C4-2B (cell line): ENCODE results near the gene C19orf12.

ENCODE experiments used
- ZFX ChIP-seq: fragments of 450-650 bp; IDR thresholded peaks from 2 replicates; pipeline ENCODE4 v1.6.1; 2017
- TF ChIP-seq, protein P1 (sequence below): fragments of 450-650 bp; conservative IDR thresholded peaks from 2 replicates; pipeline ENCODE4 v1.5.1; 2017; ENCODE audit warnings: mild to moderate bottlenecking

DNA sequence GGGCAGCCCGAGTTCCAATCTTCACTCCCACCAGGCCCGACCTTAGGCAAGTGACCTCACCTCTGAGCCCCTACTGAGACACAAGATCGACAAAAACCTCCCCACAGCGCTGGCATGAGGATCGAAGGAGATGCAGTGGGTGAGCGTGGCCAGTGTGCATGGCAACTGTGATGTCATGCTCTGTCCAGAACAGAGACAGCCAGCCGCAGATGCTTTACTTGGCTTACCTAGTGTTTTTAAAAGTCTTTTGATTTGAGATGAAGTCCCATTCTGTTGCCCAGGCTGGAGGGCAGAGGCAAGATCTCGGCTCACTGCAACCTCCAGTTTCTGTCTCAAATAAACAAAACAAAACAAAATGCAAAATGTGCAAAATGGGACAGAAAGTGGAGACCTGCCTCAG lies 49.3 kb upstream of the C19orf12 start:
- TF ChIP-seq, protein P1, sequence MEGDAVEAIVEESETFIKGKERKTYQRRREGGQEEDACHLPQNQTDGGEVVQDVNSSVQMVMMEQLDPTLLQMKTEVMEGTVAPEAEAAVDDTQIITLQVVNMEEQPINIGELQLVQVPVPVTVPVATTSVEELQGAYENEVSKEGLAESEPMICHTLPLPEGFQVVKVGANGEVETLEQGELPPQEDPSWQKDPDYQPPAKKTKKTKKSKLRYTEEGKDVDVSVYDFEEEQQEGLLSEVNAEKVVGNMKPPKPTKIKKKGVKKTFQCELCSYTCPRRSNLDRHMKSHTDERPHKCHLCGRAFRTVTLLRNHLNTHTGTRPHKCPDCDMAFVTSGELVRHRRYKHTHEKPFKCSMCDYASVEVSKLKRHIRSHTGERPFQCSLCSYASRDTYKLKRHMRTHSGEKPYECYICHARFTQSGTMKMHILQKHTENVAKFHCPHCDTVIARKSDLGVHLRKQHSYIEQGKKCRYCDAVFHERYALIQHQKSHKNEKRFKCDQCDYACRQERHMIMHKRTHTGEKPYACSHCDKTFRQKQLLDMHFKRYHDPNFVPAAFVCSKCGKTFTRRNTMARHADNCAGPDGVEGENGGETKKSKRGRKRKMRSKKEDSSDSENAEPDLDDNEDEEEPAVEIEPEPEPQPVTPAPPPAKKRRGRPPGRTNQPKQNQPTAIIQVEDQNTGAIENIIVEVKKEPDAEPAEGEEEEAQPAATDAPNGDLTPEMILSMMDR: no peak
- no peak for TF ChIP-seq ZFX
